Large intestine (tissue), 3 donors: ENCODE data around the gene TLE5. TPM values are rescaled to one million over a fixed set of nuclear protein-coding genes. Genes with fewer than 3 reads are reported as not detected.

Experiments used
- DNase-seq, 2 donors: peaks; one replicate each; pipeline versions ENCODE4 v3.0.0 to v3.0.0-alpha.2; 2013
- H3K27ac ChIP-seq: one replicate; pipeline ENCODE4 v1.5.1; 2013; ENCODE audit warnings: low read length
- H3K27me3 ChIP-seq: 2 replicates; pipeline ENCODE4 v1.6.1; 2013; ENCODE audit warnings: low read length; ENCODE audit not compliant: control insufficient read depth, insufficient read depth
- H3K36me3 ChIP-seq: 2 replicates; pipeline ENCODE4 v1.6.1; 2013; ENCODE audit warnings: low read length; ENCODE audit not compliant: control insufficient read depth, insufficient read depth
- H3K4me1 ChIP-seq: one replicate; pipeline ENCODE4 v1.6.1; 2013; ENCODE audit warnings: low read length; ENCODE audit not compliant: control insufficient read depth, insufficient read depth
- H3K4me3 ChIP-seq: one replicate; pipeline ENCODE4 v1.5.1; 2013; ENCODE audit warnings: low read length
- H3K9me3 ChIP-seq: one replicate; pipeline ENCODE4 v1.6.1; 2013; ENCODE audit warnings: mild to moderate bottlenecking, low read depth, low read length, moderate library complexity; ENCODE audit not compliant: control insufficient read depth
- WGBS: methylation state at CpG from one replicate; pipeline ENCODE4 v1.1.5; 2013; ENCODE audit warnings: low lambda C conversion rate; ENCODE audit not compliant: insufficient coverage; 5-methylcytosine and 5-hydroxymethylcytosine counted together
- polyA plus RNA-seq: library from polyadenylated mRNA; unstranded; fragments of 120-200 nt; gene quantifications from one replicate; pipeline ENCODE4 v1.2.1, GENCODE V29; 2013

TLE5 gene
- polyA plus RNA-seq, 1 donor: 335 TPM

- Histone ChIP-seq H3K27ac (no peak overlapping the region), H3K9me3 (peaks cover 4% of the 10 kb centered on the region), H3K36me3 (peaks cover 70% of the 10 kb centered on the region), H3K27me3 (no peaks in the 10 kb centered on the region), H3K4me1 (no peaks in the 10 kb centered on the region), H3K4me3 (no peak overlapping the region)
- DNase-seq: no peak
- 80% methylated on average over 1 of the region's 13 CpGs for WGBS
These were observed 51.4 kb downstream of the TLE5 start for GRCh38 chr19:3010871-3011270.

GRCh38 chr19:3008994-3009393 lies 53.3 kb downstream of the TLE5 start:
- Histone ChIP-seq H3K27ac (no peak overlapping the region), H3K4me3 (no peak overlapping the region), H3K9me3 (peaks cover 4% of the 10 kb centered on the region), H3K4me1 (no peaks in the 10 kb centered on the region), H3K27me3 (no peaks in the 10 kb centered on the region), H3K36me3 (peaks cover 73% of the 10 kb centered on the region)
- WGBS: no CpG with 5 or more reads among the region's 6 CpGs
- DNase-seq: no peak

GRCh38 chr19:3007975-3008374 lies 54.3 kb downstream of the TLE5 start:
- Histone ChIP-seq H3K4me1 (no peaks in the 10 kb centered on the region), H3K27ac (no peak overlapping the region), H3K4me3 (no peak overlapping the region), H3K27me3 (no peaks in the 10 kb centered on the region), H3K9me3 (peaks cover 4% of the 10 kb centered on the region), H3K36me3 (peaks cover 66% of the 10 kb centered on the region)
- no CpG with 5 or more reads among the region's 9 CpGs for WGBS
- no peak for DNase-seq

GRCh38 chr19:3006075-3006767 lies 56.1 kb downstream of the TLE5 start:
- peaks cover 4% of the 10 kb centered on the region for H3K9me3 ChIP-seq
- no peak overlapping the region for H3K27ac ChIP-seq
- no peak for DNase-seq
- no peaks in the 10 kb centered on the region for H3K27me3 ChIP-seq
- no peaks in the 10 kb centered on the region for H3K4me1 ChIP-seq
- no CpG with 5 or more reads among the region's 37 CpGs for WGBS
- H3K4me3 ChIP-seq: no peak overlapping the region
- peaks cover 65% of the 10 kb centered on the region for H3K36me3 ChIP-seq

- Histone ChIP-seq H3K4me3 (no peak overlapping the region), H3K36me3 (peaks cover 58% of the 10 kb centered on the region), H3K27me3 (no peaks in the 10 kb centered on the region), H3K4me1 (no peaks in the 10 kb centered on the region), H3K27ac (no peak overlapping the region), H3K9me3 (peaks cover 4% of the 10 kb centered on the region)
- no CpG with 5 or more reads among the region's 18 CpGs for WGBS
- no peak for DNase-seq
These were observed 57.0 kb downstream of the TLE5 start for GRCh38 chr19:3005345-3005744.

- peaks cover 4% of the 10 kb centered on the region for H3K9me3 ChIP-seq
- no peaks in the 10 kb centered on the region for H3K4me1 ChIP-seq
- no peak overlapping the region for H3K4me3 ChIP-seq
- DNase-seq: no peak
- no peaks in the 10 kb centered on the region for H3K27me3 ChIP-seq
- WGBS: no CpG with 5 or more reads among the region's 4 CpGs
- H3K27ac ChIP-seq: no peak overlapping the region
- peaks cover 55% of the 10 kb centered on the region for H3K36me3 ChIP-seq
These were observed 57.8 kb downstream of the TLE5 start for GRCh38 chr19:3004522-3004921.

GRCh38 chr19:3003046-3003445 lies 59.2 kb downstream of the TLE5 start:
- Histone ChIP-seq H3K4me3 (no peak overlapping the region), H3K27ac (no peak overlapping the region), H3K27me3 (no peaks in the 10 kb centered on the region), H3K9me3 (peaks cover 4% of the 10 kb centered on the region), H3K4me1 (no peaks in the 10 kb centered on the region), H3K36me3 (peaks cover 50% of the 10 kb centered on the region)
- DNase-seq: no peak
- WGBS: no CpG with 5 or more reads among the region's 7 CpGs

Other genes starting within 250 kb of the TLE5 start
- gene ZNF554, start 242.6 kb downstream of the TLE5 start, polyA plus RNA-seq: 5.5 TPM
- gene ZNF555, start 221.0 kb downstream of the TLE5 start, polyA plus RNA-seq: 4.9 TPM
- gene ZNF556, start 195.2 kb downstream of the TLE5 start, polyA plus RNA-seq: 0.13 TPM
- gene ZNF57, start 161.6 kb downstream of the TLE5 start, polyA plus RNA-seq: 11.3 TPM
- 7.4 TPM for gene ZNF77, start 117.5 kb downstream of the TLE5 start, polyA plus RNA-seq
- gene TLE6, start 84.9 kb downstream of the TLE5 start, polyA plus RNA-seq: 2.1 TPM
- gene TLE2, start 33.2 kb downstream of the TLE5 start, polyA plus RNA-seq: 87.9 TPM
- gene GNA11, start 31.9 kb upstream of the TLE5 start, polyA plus RNA-seq: 157 TPM
- 2.1 TPM for gene GNA15, start 73.5 kb upstream of the TLE5 start, polyA plus RNA-seq
- 0.55 TPM for gene S1PR4, start 116.3 kb upstream of the TLE5 start, polyA plus RNA-seq
- 36.3 TPM for gene NCLN, start 123.4 kb upstream of the TLE5 start, polyA plus RNA-seq
- 3.1 TPM for gene CELF5, start 162.2 kb upstream of the TLE5 start, polyA plus RNA-seq